ENCODE measurements around the gene CLNK. TPM values are rescaled to one million over a fixed set of nuclear protein-coding genes. Genes with fewer than 3 reads are reported as not detected.

The CLNK gene
- total RNA-seq, 2 donors from 2014 or later: not detected

- H3K27me3 ChIP-seq (ENCODE audit: control insufficient read depth, insufficient read depth, low read length, poor library complexity, severe bottlenecking): no peaks in the 10 kb centered on the region
- H3K4me3 ChIP-seq (ENCODE audit: low read length): no peak overlapping the region
- H3K36me3 Mint-ChIP-seq (ENCODE audit: low read depth): no peaks in the 10 kb centered on the region
- peaks cover 19% of the 10 kb centered on the region for H3K4me1 Mint-ChIP-seq
- no peak overlapping the region for H3K9ac ChIP-seq (ENCODE audit: extremely low read depth, low read length, poor library complexity, severe bottlenecking)
- no peaks in the 10 kb centered on the region for H3K9me3 Mint-ChIP-seq
- no peak overlapping the region for H3K27ac Mint-ChIP-seq
- no peaks in the 10 kb centered on the region for H3K9me3 ChIP-seq (ENCODE audit: control insufficient read depth, low read length)
- no peak for TF ChIP-seq CTCF (conservative IDR thresholded peaks at IDR 0.05)
- 44 to 61% methylated on average over 6 to 7 of the region's 7 CpGs for WGBS, 2 experiments (ENCODE audit: insufficient coverage in 1 of 2, insufficient read length in 1 of 2)
- peaks cover 7% of the 10 kb centered on the region for H3K4me1 ChIP-seq (ENCODE audit: control insufficient read depth, insufficient read depth, low read length)
- H3K27me3 Mint-ChIP-seq (ENCODE audit: insufficient read depth): no peaks in the 10 kb centered on the region
- peak; percentile 60 for DNase-seq
- no peaks in the 10 kb centered on the region for H3K36me3 ChIP-seq (ENCODE audit: control insufficient read depth, insufficient read depth, low read length)
- no peak overlapping the region for H3K4me3 Mint-ChIP-seq
- peak overlapping the region; percentile 29 for H3K27ac ChIP-seq (ENCODE audit: low read depth, low read length)
Observed at GRCh38 chr4:10589321-10589720, 95.2 kb downstream of the CLNK start.

DNA sequence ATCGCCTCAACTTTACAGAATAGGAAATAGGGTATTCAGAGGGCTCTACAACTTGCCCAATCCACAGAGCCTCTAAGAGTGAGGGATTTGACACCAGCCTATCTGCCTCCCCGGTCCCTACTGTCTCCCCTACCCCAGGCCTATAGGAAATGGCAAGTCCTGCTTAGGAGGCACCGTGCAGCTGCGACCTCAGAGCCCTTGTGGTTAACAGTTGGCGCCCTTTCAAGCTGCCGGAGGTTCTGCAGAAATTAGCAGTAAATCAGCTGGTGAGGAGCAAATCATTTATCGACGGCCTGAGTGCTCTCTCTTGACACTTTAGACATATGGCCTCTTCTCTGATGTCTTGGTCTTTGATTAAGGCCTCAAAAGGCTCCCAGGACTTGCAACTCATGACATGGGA, 96.9 kb downstream of the CLNK start:
- Mint-ChIP-seq H3K27ac (no peak overlapping the region), H3K27me3 (ENCODE audit: insufficient read depth) (no peaks in the 10 kb centered on the region), H3K4me3 (no peak overlapping the region), H3K36me3 (ENCODE audit: low read depth) (no peaks in the 10 kb centered on the region), H3K4me1 (peaks cover 19% of the 10 kb centered on the region), H3K9me3 (no peaks in the 10 kb centered on the region)
- H3K9me3 ChIP-seq (ENCODE audit: control insufficient read depth, low read length): no peaks in the 10 kb centered on the region
- no peak for DNase-seq
- H3K27me3 ChIP-seq (ENCODE audit: control insufficient read depth, insufficient read depth, low read length, poor library complexity, severe bottlenecking): no peaks in the 10 kb centered on the region
- no peak overlapping the region for H3K4me3 ChIP-seq (ENCODE audit: low read length)
- no peaks in the 10 kb centered on the region for H3K36me3 ChIP-seq (ENCODE audit: control insufficient read depth, insufficient read depth, low read length)
- 84 to 87% methylated on average over 5 to 8 of the region's 8 CpGs for WGBS, 2 experiments (ENCODE audit: insufficient coverage in 1 of 2, insufficient read length in 1 of 2)
- H3K27ac ChIP-seq (ENCODE audit: low read depth, low read length): no peak overlapping the region
- no peak overlapping the region for H3K9ac ChIP-seq (ENCODE audit: extremely low read depth, low read length, poor library complexity, severe bottlenecking)
- TF ChIP-seq CTCF (conservative IDR thresholded peaks at IDR 0.05): no peak
- peaks cover 7% of the 10 kb centered on the region for H3K4me1 ChIP-seq (ENCODE audit: control insufficient read depth, insufficient read depth, low read length)

- Histone ChIP-seq H3K36me3 (ENCODE audit: control insufficient read depth, insufficient read depth, low read length) (no peaks in the 10 kb centered on the region), H3K9me3 (ENCODE audit: control insufficient read depth, low read length) (no peaks in the 10 kb centered on the region), H3K4me3 (ENCODE audit: low read length) (no peak overlapping the region), H3K9ac (ENCODE audit: extremely low read depth, low read length, poor library complexity, severe bottlenecking) (no peak overlapping the region), H3K4me1 (ENCODE audit: control insufficient read depth, insufficient read depth, low read length) (peaks cover 7% of the 10 kb centered on the region), H3K27me3 (ENCODE audit: control insufficient read depth, insufficient read depth, low read length, poor library complexity, severe bottlenecking) (no peaks in the 10 kb centered on the region), H3K27ac (ENCODE audit: low read depth, low read length) (no peak overlapping the region)
- peaks cover 19% of the 10 kb centered on the region for H3K4me1 Mint-ChIP-seq
- H3K27me3 Mint-ChIP-seq (ENCODE audit: insufficient read depth): no peaks in the 10 kb centered on the region
- no peak overlapping the region for H3K4me3 Mint-ChIP-seq
- 95 to 96% methylated on average over 10 to 12 of the region's 12 CpGs for WGBS, 2 experiments (ENCODE audit: insufficient coverage in 1 of 2, insufficient read length in 1 of 2)
- H3K27ac Mint-ChIP-seq: no peak overlapping the region
- H3K9me3 Mint-ChIP-seq: no peaks in the 10 kb centered on the region
- TF ChIP-seq CTCF (conservative IDR thresholded peaks at IDR 0.05): no peak
- no peaks in the 10 kb centered on the region for H3K36me3 Mint-ChIP-seq (ENCODE audit: low read depth)
- no peak for DNase-seq
Observed at GRCh38 chr4:10587296-10587695, 97.3 kb downstream of the CLNK start.
